ENCODE data around the gene MADD.

MADD gene

GRCh38 chr11:47373876-47374719 lies 104.2 kb downstream of the MADD start:
- H3K4me3 ChIP-seq (ENCODE audit: low read length): no peak overlapping the region
- DNase-seq (ENCODE audit: low read depth, low spot score): peak; percentile 46

DNA sequence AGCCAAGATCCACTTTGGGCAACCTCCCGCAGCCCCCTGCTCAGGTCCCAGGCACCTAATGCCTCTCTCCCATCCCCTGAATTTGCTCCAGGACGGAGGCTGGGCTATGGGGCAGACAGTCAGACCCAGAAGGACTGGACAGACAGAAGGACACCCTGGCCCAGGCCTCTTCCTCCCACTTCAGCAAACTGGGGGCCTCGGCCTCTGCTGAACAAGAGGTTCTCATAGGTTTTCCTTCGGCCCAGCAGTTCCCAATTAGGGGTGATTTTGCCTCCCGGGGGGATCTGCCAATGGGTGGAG lies 104.7 kb downstream of the MADD start:
- no peak for DNase-seq (ENCODE audit: low read depth, low spot score)
- no peak overlapping the region for H3K4me3 ChIP-seq (ENCODE audit: low read length)

- H3K4me3 ChIP-seq (ENCODE audit: low read length): no peak overlapping the region
- no peak for DNase-seq (ENCODE audit: low read depth, low spot score)
Observed at GRCh38 chr11:47375020-47375419, 105.1 kb downstream of the MADD start.

GRCh38 chr11:47375546-47376085 lies 105.7 kb downstream of the MADD start:
- no peak for DNase-seq (ENCODE audit: low read depth, low spot score)
- H3K4me3 ChIP-seq (ENCODE audit: low read length): no peak overlapping the region

DNA sequence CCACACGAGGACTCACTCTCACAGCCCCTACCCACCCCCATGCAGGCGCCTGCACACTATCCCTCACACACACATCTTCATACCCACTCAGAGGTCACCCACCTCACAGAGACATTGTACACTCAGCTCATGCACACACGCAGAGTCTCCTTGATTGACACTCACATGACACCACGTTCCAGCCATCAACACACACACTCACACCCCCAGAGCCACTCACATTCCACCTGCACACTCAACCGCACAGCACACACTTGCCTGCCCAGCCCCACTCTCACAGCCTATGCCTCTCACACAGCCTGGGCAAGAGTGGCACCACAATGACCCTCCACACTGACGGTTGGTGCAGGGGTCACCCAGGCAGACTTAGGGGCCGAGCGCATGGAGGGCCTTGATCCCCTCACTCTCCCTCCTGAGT lies 106.2 kb downstream of the MADD start:
- no peak for DNase-seq (ENCODE audit: low read depth, low spot score)
- H3K4me3 ChIP-seq (ENCODE audit: low read length): no peak overlapping the region

GRCh38 chr11:47376525-47377371 lies 106.8 kb downstream of the MADD start:
- no peak for DNase-seq (ENCODE audit: low read depth, low spot score)
- H3K4me3 ChIP-seq (ENCODE audit: low read length): no peak overlapping the region

DNA sequence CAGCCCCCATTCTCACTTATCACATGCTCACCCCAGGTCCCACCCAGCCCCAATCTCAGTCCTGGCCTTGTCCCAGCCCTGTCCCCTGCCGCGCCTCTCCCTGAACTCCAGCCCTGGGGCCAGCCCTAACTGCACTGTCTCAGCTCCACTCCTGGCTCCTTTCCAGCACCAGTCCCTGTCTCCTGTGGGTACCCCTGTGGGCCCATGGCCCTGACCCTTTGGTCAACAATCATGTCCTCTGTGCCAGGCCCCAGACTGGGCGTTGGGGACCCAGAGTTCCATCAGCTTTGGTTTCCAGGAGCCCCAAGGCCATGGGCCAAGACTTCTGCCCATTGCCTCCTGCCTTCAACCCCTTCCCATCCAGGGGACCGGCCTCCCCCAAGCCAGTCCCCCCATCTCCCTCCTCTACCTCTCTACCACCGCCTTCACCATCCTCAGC lies 107.7 kb downstream of the MADD start:
- H3K4me3 ChIP-seq (ENCODE audit: low read length): no peak overlapping the region
- no peak for DNase-seq (ENCODE audit: low read depth, low spot score)

GRCh38 chr11:47378010-47378835 lies 108.3 kb downstream of the MADD start, which contains the start of gene SPI1:
SPI1 (minus strand) TSS chr11:47378547; CDS start chr11:47378353, 194 bp downstream.
- no peak within 1 kb of the TSS for H3K4me3 ChIP-seq (ENCODE audit: low read length)
- no peak for DNase-seq (ENCODE audit: low read depth, low spot score)

GRCh38 chr11:47378836-47379170 lies 108.9 kb downstream of the MADD start:
- no peak for DNase-seq (ENCODE audit: low read depth, low spot score)
- H3K4me3 ChIP-seq (ENCODE audit: low read length): no peak overlapping the region

- no peak for DNase-seq (ENCODE audit: low read depth, low spot score)
- no peak overlapping the region for H3K4me3 ChIP-seq (ENCODE audit: low read length)
Observed at GRCh38 chr11:47379317-47379716, 109.4 kb downstream of the MADD start.
